ENCODE measurements around the gene ZP3. TPM values are rescaled to one million over a fixed set of nuclear protein-coding genes. Genes with fewer than 3 reads are reported as not detected.
"Not testable (repeated sequence)": the region's sequence is repeated elsewhere in the genome, so short reads cannot be mapped to it uniquely, and the experiment has no call there.

The ZP3 gene
- total and polyA plus RNA-seq, 10 donors: 1.3 to 7.5 (median 3.5) TPM

DNA sequence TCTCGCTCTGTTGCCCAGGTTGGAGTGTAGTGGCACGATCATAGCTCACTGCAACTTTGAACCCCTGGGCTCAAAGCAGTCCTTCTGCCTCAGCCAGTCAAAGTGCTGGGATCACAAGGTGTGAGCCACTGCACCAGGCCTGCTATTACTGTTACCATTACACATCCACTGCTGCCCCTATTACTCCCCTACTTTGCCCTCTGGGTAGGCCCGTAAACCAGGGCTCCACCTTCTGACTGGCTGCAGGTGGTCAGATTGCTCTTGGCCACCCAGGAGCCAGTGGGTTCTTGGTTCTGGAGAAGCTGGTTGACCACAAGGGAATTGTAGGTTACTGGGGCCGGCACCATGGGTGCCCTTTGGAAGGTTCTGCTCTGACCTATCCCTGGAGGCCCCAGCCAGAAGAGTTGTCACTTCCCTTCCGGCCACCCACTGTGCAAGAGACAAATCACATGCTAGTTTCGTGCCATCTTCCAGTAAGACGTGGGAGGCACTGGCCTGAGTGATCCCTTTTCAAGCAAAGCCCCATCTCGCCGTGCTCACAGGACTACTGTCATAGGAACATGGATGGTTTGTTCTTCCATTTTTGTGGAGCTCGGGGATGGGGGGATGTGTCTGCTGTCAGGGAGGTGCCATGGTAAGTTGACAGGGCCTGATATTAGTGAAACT lies 46.9 kb downstream of the ZP3 start:
- H3K27me3 ChIP-seq (replicated peaks in 1 of 7); H3K9me3 ChIP-seq; DNase-seq; intact Hi-C loops (cut with DNase I; ENCODE audit: low total_unique reads); H3K27ac ChIP-seq; H3K4me1 ChIP-seq; H3K4me3 ChIP-seq: not testable (repeated sequence)
- peaks cover 0 to 29% (median 0%) of the 10 kb centered on the region in 6 donors for H3K36me3 ChIP-seq
- whole genome bisulfite sequencing, 5 donors: 79 to 84% (median 80%) methylated on average over 5 to 9 of the region's 10 CpGs

DNA sequence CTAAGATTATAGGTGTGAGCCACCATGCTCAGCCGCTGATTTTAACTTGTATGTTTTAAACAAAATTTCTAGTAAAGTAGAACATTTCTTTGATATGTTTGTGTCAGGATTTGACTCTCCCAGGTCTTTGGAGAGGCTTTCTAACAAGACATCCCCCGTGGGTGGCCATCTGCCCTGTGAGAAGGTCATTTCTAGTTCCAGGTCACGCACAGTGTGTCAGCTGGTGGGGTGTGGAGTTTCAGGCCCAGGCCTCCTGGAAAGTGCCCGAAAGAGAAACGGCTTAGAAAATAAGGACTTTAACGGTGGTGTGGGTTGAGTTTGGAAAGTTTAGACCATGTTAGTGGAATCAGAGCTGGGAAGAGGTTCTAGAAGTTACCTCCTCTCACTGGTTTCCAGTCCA lies 48.3 kb downstream of the ZP3 start:
- 76 to 100% (median 86%) methylated on average over 1 to 2 of the region's 6 CpGs for WGBS, 5 donors

DNA sequence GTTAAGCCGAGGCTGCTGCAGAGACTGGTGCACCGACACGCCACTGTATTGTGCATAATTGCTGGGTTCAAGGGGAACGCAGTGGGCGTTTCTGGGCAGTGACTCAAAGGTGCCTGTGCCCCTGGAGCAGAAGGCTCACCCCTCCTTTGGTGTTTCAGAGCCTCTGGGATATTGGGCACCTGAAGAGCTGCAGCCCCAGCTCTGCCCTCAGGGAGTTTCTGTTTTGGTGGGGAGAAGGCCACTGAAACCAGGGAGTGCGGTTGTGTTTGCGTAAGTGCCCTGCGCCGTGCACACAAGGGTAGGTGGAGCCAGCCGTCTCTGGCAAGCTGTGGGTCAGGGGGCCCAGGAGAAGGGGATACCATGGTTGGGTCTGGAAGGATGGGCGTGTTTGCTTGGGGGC lies 51.5 kb downstream of the ZP3 start:
- H3K27me3 ChIP-seq (replicated peaks in 1 of 7); H3K4me1 ChIP-seq; H3K9me3 ChIP-seq; intact Hi-C loops (cut with DNase I; ENCODE audit: low total_unique reads); H3K27ac ChIP-seq; DNase-seq; H3K4me3 ChIP-seq: not testable (repeated sequence)
- WGBS, 5 donors: 94 to 100% (median 100%) methylated on average over 1 to 5 of the region's 11 CpGs; no CpG with 5 or more reads in 1 of the 5 donors
- H3K36me3 ChIP-seq: peaks cover 0 to 36% (median 3%) of the 10 kb centered on the region in 6 donors

More for the DNA sequence above, 48.3 kb downstream of the ZP3 start:
- H3K4me1 ChIP-seq; H3K4me3 ChIP-seq; intact Hi-C loops (cut with DNase I; ENCODE audit: low total_unique reads); H3K9me3 ChIP-seq; DNase-seq; H3K27me3 ChIP-seq (replicated peaks in 1 of 7); H3K27ac ChIP-seq: not testable (repeated sequence)
- peaks cover 0 to 21% (median 0%) of the 10 kb centered on the region in 6 donors for H3K36me3 ChIP-seq

DNA sequence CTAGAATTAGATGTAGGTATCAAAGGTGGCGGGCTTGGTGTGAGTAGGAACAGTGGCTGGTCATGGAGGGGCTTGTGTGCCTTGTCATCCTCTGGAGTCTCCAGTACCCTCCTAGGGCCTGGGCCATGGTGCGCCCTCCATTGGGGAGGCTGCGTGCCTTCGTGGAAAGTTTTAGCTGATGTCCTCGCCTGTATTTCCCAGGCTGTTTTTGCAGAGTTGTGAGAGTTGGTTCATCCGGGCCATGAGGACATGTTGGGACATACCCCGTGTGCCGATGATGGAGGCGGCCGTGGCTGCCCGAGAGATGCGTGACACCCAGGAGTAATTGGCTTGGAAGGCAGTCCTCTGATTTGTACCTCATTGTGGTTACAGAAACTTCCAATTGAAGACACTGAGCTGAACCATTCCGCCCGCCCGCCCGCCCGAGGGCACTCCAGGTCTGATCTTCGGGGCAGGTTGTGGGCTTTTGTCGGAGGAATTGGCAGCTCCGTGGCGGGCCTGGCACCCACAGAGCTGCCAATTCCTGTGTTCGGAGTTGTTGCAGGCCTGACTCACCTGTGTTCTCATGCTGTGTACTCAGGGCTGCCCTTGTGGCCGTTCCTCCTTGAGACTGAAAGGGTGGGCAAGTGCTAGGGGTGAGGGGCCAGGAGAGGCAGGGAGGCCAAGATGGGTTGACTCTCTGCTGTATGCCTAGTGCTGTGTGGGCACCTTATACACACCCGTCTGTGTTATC lies 52.2 kb downstream of the ZP3 start:
- H3K27ac ChIP-seq; H3K4me1 ChIP-seq; H3K27me3 ChIP-seq (replicated peaks in 1 of 7); H3K4me3 ChIP-seq; DNase-seq; H3K9me3 ChIP-seq; intact Hi-C loops (cut with DNase I; ENCODE audit: low total_unique reads): not testable (repeated sequence)
- peaks cover 0 to 36% (median 3%) of the 10 kb centered on the region in 6 donors for H3K36me3 ChIP-seq
- WGBS, 5 donors: 85 to 98% (median 95%) methylated on average over 2 to 23 of the region's 24 CpGs

DNA sequence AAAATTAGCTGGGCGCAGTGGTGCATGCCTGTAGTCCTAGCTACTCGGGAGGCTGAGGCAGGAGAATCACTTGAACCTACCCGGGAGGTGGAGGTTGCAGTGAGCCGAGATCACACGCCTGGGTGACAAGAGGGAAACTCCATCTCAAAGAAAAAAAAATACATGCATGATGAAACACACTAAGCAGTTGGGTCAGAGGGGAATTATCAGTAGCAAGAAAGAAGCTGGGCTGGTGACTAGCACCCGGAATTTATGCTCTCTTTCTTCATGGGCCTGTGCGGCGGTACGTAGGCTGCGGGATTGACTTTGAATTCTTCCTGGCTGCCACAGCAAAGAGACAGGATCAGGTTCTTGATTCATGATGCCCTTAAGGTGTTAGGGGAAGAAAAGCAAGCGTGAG lies 54.9 kb downstream of the ZP3 start:
- H3K4me1 ChIP-seq; intact Hi-C loops (cut with DNase I; ENCODE audit: low total_unique reads); H3K27ac ChIP-seq; DNase-seq; H3K4me3 ChIP-seq; H3K27me3 ChIP-seq (replicated peaks in 1 of 7); H3K9me3 ChIP-seq: not testable (repeated sequence)
- 78 to 90% (median 80%) methylated on average over 5 to 10 of the region's 11 CpGs for WGBS, 5 donors
- peaks cover 0 to 51% (median 14%) of the 10 kb centered on the region in 6 donors for H3K36me3 ChIP-seq

DNA sequence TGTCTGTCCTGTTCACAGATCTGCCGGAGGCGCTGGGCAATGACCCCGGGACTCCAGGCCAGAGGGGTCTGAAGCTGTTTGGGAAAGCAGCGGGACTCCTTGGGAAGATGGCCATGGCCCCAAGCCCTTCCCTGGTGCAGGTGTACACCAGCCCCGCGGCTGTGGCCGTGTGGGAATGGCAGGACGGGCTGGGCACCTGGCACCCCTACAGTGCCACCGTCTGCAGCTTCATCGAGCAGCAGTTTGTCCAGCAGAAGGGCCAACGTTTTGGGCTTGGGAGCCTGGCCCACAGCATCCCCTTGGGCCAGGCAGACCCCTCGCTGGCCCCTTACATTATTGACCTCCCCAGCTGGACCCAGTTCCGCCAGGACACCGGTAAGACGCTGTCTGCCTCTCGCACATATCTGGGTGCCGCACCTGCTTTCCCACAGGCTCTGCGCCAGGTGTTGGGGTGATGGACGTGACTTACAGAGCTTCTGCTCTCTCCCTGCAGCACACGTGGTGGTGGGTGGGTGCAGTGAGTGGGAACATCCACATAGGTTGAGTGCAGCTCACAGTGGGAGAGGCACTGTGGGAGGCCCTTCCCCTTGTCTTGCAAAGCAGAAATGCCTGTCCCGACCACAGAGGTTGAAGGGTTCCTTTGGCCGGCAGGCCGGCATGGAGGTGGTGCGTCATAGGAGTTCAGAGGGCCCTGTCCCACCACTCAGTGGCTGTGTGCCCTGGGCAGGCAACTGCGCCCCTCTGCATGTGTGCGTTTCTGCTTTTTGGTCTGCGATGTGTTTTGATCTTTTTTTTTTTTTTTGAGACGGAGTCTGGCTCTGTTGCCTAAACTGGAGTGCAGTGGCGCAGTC lies 55.9 kb downstream of the ZP3 start:
- H3K4me3 ChIP-seq; intact Hi-C loops (cut with DNase I; ENCODE audit: low total_unique reads); H3K27ac ChIP-seq; H3K9me3 ChIP-seq; H3K4me1 ChIP-seq; DNase-seq; H3K27me3 ChIP-seq (replicated peaks in 1 of 7): not testable (repeated sequence)
- WGBS, 5 donors: 87 to 97% (median 91%) methylated on average over 14 to 28 of the region's 29 CpGs
- H3K36me3 ChIP-seq: peaks cover 0 to 47% (median 14%) of the 10 kb centered on the region in 6 donors

DNA sequence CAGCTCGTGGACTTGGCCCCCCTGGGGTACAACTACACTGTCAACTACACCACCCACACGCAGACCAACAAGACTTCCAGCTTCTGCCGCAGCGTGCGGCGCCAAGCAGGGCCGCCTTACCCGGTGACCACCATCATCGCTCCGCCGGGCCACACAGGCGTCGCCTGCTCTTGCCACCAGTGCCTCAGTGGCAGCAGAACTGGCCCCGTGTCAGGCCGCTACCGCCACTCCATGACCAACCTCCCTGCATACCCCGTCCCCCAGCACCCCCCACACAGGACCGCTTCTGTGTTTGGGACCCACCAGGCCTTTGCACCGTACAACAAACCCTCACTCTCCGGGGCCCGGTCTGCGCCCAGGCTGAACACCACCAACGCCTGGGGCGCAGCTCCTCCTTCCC lies 57.9 kb downstream of the ZP3 start:
- intact Hi-C loops (cut with DNase I; ENCODE audit: low total_unique reads); H3K4me1 ChIP-seq; H3K27me3 ChIP-seq (replicated peaks in 1 of 7); H3K27ac ChIP-seq; DNase-seq; H3K9me3 ChIP-seq; H3K4me3 ChIP-seq: not testable (repeated sequence)
- WGBS, 5 donors: 96 to 97% (median 97%) methylated on average over 21 to 24 of the region's 24 CpGs
- peaks cover 0 to 47% (median 14%) of the 10 kb centered on the region in 6 donors for H3K36me3 ChIP-seq

DNA sequence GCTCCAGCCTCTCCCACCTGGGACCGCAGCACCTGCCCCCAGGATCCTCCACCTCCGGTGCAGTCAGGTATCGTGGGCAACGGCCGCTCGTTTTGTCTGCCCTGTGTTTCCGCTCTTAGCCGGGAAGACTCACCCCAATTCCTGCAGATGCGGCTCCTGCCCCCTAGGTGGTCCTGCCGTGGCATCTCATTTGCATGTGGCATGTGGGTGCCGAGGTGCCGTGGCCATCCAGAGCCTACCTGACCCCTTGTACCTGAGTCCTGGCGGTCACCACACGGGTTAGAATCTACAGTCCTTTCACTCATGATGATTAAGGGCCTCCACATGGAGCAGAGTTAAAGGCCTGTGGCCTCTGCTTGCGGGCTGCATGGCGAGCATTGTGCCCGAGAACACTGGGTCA lies 58.3 kb downstream of the ZP3 start:
- H3K9me3 ChIP-seq; H3K4me3 ChIP-seq; DNase-seq; intact Hi-C loops (cut with DNase I; ENCODE audit: low total_unique reads); H3K27ac ChIP-seq; H3K4me1 ChIP-seq; H3K27me3 ChIP-seq (replicated peaks in 1 of 7): not testable (repeated sequence)
- H3K36me3 ChIP-seq: peaks cover 0 to 47% (median 14%) of the 10 kb centered on the region in 6 donors
- 91 to 94% (median 93%) methylated on average over 12 to 17 of the region's 17 CpGs for WGBS, 5 donors

DNA sequence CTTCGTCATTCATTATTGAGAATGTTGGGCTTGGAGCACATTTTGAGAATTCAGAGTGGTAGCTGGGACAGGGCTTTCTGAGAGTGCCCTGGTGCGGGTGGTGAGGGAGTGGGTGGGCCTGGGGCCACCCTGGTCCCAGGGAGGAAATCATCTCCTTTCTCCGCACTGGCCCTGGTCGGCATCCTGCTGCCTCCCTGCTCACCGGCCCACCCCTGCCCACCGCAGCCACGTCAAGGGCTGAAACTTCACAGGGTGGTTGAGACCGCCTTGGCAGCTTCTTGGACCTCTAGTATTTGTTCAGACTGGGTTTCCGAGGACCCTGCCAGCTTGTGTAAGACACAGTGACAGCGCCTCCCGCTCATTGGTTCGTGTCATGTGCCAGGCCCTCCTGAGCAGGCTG lies 59.7 kb downstream of the ZP3 start:
- intact Hi-C loops (cut with DNase I; ENCODE audit: low total_unique reads); H3K4me1 ChIP-seq; H3K27ac ChIP-seq; DNase-seq; H3K9me3 ChIP-seq; H3K4me3 ChIP-seq; H3K27me3 ChIP-seq (replicated peaks in 1 of 7): not testable (repeated sequence)
- peaks cover 0 to 41% (median 14%) of the 10 kb centered on the region in 6 donors for H3K36me3 ChIP-seq
- 91 to 98% (median 92%) methylated on average over 5 to 7 of the region's 12 CpGs; no CpG with 5 or more reads in 2 of the 5 donors for whole genome bisulfite sequencing, 5 donors

DNA sequence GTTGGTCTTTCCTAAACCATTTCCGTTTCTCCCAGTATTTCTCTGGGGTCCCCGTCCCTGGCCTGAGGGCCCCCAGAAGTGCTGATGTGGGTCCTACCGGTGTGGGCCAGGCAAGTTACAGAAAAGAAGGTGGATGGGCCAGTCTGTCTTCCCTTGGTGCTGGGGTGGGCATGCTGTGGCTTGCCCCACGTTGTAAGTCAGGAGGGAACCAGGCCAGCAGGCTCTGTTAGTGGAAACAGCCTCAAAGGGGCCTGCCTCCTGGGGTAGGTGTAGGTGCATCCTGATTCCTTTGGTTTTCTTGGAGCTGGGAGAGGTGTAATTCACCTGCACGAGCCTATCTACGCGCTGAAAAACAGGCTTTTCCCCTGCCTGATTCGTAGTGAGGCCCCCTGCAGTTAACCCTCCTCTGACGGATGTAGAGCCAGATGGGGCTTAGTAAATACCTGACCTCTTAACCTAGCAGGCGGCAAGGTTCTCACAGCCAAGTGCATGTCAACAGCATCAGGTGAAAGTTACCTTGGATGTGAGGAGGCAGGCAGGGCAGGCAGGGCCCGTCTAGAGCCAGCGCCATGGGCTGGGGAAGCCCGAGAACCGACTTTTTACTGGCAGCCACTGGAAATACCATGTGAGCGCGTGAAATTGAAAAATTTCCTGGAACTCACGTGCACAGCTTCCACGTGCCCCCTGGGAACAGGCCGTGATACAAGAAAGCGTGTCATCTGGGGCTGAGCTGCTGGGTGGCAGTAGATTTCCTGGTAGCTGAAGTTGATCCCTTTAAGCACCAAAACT lies 61.3 kb downstream of the ZP3 start:
- intact Hi-C loops (cut with DNase I; ENCODE audit: low total_unique reads): not testable (repeated sequence)

More for the DNA sequence above, 61.3 kb downstream of the ZP3 start:
- H3K4me1 ChIP-seq; H3K27me3 ChIP-seq (replicated peaks in 1 of 7); DNase-seq; H3K27ac ChIP-seq; H3K9me3 ChIP-seq; H3K4me3 ChIP-seq: not testable (repeated sequence)
- H3K36me3 ChIP-seq: peaks cover 0 to 29% (median 13%) of the 10 kb centered on the region in 6 donors
- WGBS, 5 donors: 55 to 76% (median 70%) methylated on average over 2 to 5 of the region's 20 CpGs
